ENCODE data around the gene DNM1L. TPM values are rescaled to one million over a fixed set of nuclear protein-coding genes. Genes with fewer than 3 reads are reported as not detected.
"Not testable (repeated sequence)": the region's sequence is repeated elsewhere in the genome, so short reads cannot be mapped to it uniquely, and the experiment has no call there.

Gene DNM1L
- total and polyA plus RNA-seq, 2 donors: 39.0 to 139 TPM

DNA sequence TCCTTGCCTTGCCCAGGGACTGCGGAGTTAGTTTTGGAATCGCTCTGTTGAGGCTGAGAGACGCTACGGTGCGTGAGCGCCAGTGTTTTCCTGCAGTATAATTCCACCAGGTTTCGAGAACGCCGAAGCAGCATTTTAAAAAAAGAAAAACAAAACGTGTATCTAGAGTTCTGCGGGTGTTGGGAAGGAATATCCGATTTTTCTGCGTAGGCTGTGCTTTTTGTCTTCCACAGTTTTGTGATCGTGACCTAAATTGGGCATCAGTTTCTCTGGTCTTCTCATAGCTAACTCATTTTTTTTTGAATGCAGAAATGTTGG lies 778 bp downstream of the DNM1L start:
- no peaks in the 10 kb centered on the region for H3K4me1 ChIP-seq (ENCODE audit: insufficient read depth)
- peak overlapping the region; percentile 70 for H3K4me3 ChIP-seq (ENCODE audit: low read depth, low read length)
- H3K36me3 ChIP-seq (ENCODE audit: insufficient read depth): no peaks in the 10 kb centered on the region
- peak overlapping the region; percentile 80 for H3K27ac ChIP-seq (ENCODE audit: low read depth)
- under 1% methylated on average over 14 of the region's 14 CpGs for WGBS
- no peak for DNase-seq (ENCODE audit: extremely low spot score)

GRCh38 chr12:32680787-32681186 lies 1.7 kb downstream of the DNM1L start:
- Histone ChIP-seq H3K27ac (ENCODE audit: low read depth) (no peak overlapping the region), H3K4me3 (ENCODE audit: low read depth, low read length) (no peak overlapping the region), H3K4me1 (ENCODE audit: insufficient read depth) (no peaks in the 10 kb centered on the region), H3K36me3 (ENCODE audit: insufficient read depth) (no peaks in the 10 kb centered on the region)
- no peak for DNase-seq (ENCODE audit: extremely low spot score)

GRCh38 chr12:32681272-32681671 lies 2.2 kb downstream of the DNM1L start:
- no peak overlapping the region for H3K4me3 ChIP-seq (ENCODE audit: low read depth, low read length)
- no peaks in the 10 kb centered on the region for H3K36me3 ChIP-seq (ENCODE audit: insufficient read depth)
- no peaks in the 10 kb centered on the region for H3K4me1 ChIP-seq (ENCODE audit: insufficient read depth)
- DNase-seq (ENCODE audit: extremely low spot score): no peak
- 91% methylated on average over 11 of the region's 11 CpGs for WGBS
- no peak overlapping the region for H3K27ac ChIP-seq (ENCODE audit: low read depth)

DNA sequence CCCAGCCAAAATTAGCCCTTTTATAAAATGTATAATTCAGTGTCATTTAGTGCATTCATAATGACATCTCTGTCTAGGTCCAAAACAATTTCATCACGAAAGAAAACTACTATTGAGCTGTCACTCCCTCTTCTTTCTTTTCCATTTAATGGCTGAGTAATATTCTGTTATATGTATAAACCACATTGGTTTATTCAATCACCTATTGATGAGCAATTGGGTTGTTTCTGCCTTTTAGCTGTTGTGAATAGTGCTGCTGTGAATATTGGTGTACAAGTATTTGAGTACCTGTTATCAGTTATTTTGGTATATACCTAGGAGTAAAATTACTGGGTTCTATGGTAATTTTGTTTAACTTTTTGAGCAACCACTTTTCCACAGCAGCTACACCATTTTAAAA lies 7.2 kb downstream of the DNM1L start:
- H3K4me3 ChIP-seq (ENCODE audit: low read depth, low read length): no peak overlapping the region
- H3K4me1 ChIP-seq (ENCODE audit: insufficient read depth): no peaks in the 10 kb centered on the region
- H3K36me3 ChIP-seq (ENCODE audit: insufficient read depth): peaks cover under 1% of the 10 kb centered on the region
- H3K27ac ChIP-seq (ENCODE audit: low read depth): no peak overlapping the region
- no peak for DNase-seq (ENCODE audit: extremely low spot score)
- WGBS: 98% methylated on average over 1 of the region's 1 CpG

GRCh38 chr12:32688786-32689185 lies 9.7 kb downstream of the DNM1L start:
- Histone ChIP-seq H3K27ac (ENCODE audit: low read depth) (no peak overlapping the region), H3K4me1 (ENCODE audit: insufficient read depth) (no peaks in the 10 kb centered on the region), H3K4me3 (ENCODE audit: low read depth, low read length) (no peak overlapping the region), H3K36me3 (ENCODE audit: insufficient read depth) (peaks cover 3% of the 10 kb centered on the region)
- DNase-seq (ENCODE audit: extremely low spot score): no peak

DNA sequence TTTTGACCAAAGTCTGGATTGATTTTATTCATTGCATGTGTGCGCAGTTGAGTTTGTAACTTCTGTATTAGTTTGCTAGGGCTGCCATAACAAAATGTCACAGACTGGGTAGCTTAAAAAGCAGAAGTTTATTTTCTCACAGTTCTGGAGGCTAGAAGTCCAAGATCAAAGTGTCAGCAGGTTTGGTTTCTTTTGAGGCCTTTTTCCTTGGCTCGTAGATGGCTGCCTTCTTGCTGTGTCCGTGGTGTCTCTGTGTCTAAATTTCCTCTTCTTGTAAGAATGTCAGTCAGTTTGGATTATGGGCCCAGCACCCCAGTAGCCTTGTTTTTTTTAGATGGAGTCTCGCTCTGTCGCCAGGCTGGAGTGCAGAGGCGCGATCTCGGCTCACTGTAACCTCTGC lies 11.8 kb downstream of the DNM1L start:
- no peak for DNase-seq (ENCODE audit: extremely low spot score)
- H3K4me1 ChIP-seq (ENCODE audit: insufficient read depth): no peaks in the 10 kb centered on the region
- 98% methylated on average over 8 of the region's 8 CpGs for WGBS
- no peak overlapping the region for H3K27ac ChIP-seq (ENCODE audit: low read depth)
- peaks cover 3% of the 10 kb centered on the region for H3K36me3 ChIP-seq (ENCODE audit: insufficient read depth)
- H3K4me3 ChIP-seq (ENCODE audit: low read depth, low read length): no peak overlapping the region

DNA sequence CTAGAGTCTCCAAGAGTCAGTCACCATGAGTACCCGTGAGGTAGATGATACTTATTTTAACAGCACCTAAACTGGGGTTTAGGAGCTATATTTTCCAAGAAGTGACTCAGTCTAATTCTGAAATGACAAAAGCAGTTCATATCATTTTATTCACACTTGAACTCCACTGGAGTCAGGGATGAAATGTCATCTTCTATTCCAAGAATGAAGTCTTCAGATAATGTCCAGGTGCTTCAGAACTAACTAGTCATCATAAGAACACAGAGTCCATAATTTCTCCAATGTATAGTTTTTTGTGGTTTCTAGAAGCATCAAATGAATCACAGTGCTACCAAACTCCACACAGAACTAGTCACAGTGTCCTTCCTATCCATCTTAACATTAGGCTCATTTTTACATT lies 13.3 kb downstream of the DNM1L start:
- DNase-seq (ENCODE audit: extremely low spot score): no peak
- Histone ChIP-seq H3K4me3 (ENCODE audit: low read depth, low read length) (no peak overlapping the region), H3K4me1 (ENCODE audit: insufficient read depth) (no peaks in the 10 kb centered on the region), H3K27ac (ENCODE audit: low read depth) (no peak overlapping the region), H3K36me3 (ENCODE audit: insufficient read depth) (peaks cover 3% of the 10 kb centered on the region)
- WGBS: 93% methylated on average over 1 of the region's 1 CpG

- H3K4me1 ChIP-seq (ENCODE audit: insufficient read depth): no peaks in the 10 kb centered on the region
- no peak overlapping the region for H3K27ac ChIP-seq (ENCODE audit: low read depth)
These were observed 13.9 kb downstream of the DNM1L start for GRCh38 chr12:32693036-32693435.

DNA sequence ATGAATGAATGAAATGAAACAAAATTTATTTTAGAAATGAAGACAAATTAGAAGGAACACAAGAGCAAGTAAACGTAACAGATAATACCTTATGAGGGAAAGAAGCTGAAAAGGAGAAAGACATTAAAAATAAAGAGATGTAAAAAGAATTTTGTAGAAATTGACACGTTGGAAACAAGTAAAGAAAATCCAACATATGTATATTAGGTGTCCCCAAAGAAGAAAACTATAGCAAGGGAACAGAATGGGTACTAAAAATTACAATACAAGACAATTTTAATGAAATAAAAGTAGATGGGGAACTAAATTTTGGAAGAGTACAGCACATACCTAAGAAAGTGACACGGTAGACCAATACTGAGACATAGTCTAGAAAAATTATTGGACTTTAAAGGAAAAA lies 16.7 kb downstream of the DNM1L start:
- H3K27ac ChIP-seq (ENCODE audit: low read depth): no peak overlapping the region
- H3K36me3 ChIP-seq (ENCODE audit: insufficient read depth): peaks cover 3% of the 10 kb centered on the region
- 100% methylated on average over 3 of the region's 3 CpGs for WGBS
- no peak overlapping the region for H3K4me3 ChIP-seq (ENCODE audit: low read depth, low read length)
- no peak for DNase-seq (ENCODE audit: extremely low spot score)
- H3K4me1 ChIP-seq (ENCODE audit: insufficient read depth): no peaks in the 10 kb centered on the region

More at GRCh38 chr12:32693036-32693435, 13.9 kb downstream of the DNM1L start:
- H3K4me3 ChIP-seq (ENCODE audit: low read depth, low read length): no peak overlapping the region
- H3K36me3 ChIP-seq (ENCODE audit: insufficient read depth): peaks cover 3% of the 10 kb centered on the region
- DNase-seq (ENCODE audit: extremely low spot score): no peak
- 90% methylated on average over 1 of the region's 1 CpG for WGBS

DNA sequence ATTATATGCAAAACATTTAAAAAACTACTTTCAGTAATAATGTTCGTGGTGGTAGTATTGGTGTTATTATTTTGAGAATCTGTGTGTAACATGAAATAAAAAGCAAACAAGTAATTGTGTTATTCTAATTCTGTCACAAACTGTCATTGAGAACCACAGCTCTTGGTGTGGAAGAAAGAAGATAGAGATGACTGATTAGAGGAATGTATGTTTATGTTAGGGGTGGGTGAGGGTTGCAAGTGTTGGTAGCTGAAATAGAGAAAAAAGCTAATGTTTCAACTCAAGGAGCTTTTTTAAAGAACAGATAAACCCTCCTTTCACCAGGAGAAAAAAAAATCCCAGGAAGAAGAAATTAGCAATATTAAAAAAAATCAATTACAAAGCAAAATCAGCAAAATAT lies 18.3 kb downstream of the DNM1L start:
- WGBS: 95% methylated on average over 1 of the region's 1 CpG
- Histone ChIP-seq H3K4me1 (ENCODE audit: insufficient read depth) (no peaks in the 10 kb centered on the region), H3K27ac (ENCODE audit: low read depth) (no peak overlapping the region), H3K36me3 (ENCODE audit: insufficient read depth) (no peaks in the 10 kb centered on the region), H3K4me3 (ENCODE audit: low read depth, low read length) (no peak overlapping the region)
- DNase-seq (ENCODE audit: extremely low spot score): no peak

DNA sequence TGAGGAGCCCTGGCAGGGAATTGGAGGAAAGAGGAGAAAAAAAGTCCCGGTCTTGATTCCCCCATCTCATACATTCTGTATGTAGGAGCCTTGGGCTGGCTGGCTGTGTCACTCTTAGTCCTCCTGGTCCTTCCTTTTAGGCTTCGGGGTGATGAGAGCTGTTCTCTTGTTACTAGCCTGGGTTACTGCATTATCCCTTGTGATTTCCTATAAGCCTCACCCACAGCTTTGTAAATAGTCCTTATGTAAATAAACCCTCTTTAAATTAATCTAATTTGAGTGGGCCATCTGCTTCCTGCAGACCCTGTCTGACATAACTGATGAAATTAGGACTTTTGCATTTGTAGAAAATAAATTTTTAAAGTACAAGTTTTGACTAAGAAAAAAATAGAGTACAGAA lies 19.2 kb downstream of the DNM1L start:
- H3K4me3 ChIP-seq (ENCODE audit: low read depth, low read length): no peak overlapping the region
- WGBS: 65% methylated on average over 2 of the region's 2 CpGs
- no peak overlapping the region for H3K27ac ChIP-seq (ENCODE audit: low read depth)
- no peaks in the 10 kb centered on the region for H3K4me1 ChIP-seq (ENCODE audit: insufficient read depth)
- no peaks in the 10 kb centered on the region for H3K36me3 ChIP-seq (ENCODE audit: insufficient read depth)
- DNase-seq (ENCODE audit: extremely low spot score): no peak

DNA sequence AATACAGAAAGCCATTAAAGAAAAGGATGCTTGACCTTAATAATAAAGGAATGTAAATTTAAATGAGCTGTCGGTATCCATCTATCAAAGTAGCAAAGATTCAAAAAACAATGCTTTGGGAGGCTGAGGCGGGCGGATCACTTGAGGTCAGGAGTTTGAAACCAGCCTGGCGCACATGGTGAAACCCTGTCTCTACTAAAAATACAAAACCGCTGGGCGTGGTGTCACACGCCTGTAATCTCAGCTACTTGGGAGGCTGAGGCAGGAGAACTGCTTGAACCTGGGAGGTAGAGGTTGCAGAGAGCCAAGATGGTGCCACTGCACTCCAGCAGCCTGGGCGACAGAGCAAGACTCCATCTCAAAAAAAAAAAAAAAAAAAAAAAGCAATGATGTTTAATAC lies 20.3 kb downstream of the DNM1L start:
- DNase-seq (ENCODE audit: extremely low spot score); H3K36me3 ChIP-seq (ENCODE audit: insufficient read depth); H3K4me1 ChIP-seq (ENCODE audit: insufficient read depth); H3K4me3 ChIP-seq (ENCODE audit: low read depth, low read length); H3K27ac ChIP-seq (ENCODE audit: low read depth): not testable (repeated sequence)
- 98% methylated on average over 8 of the region's 8 CpGs for WGBS

- Histone ChIP-seq H3K4me1 (ENCODE audit: insufficient read depth) (no peaks in the 10 kb centered on the region), H3K36me3 (ENCODE audit: insufficient read depth) (no peaks in the 10 kb centered on the region), H3K27ac (ENCODE audit: low read depth) (no peak overlapping the region), H3K4me3 (ENCODE audit: low read depth, low read length) (no peak overlapping the region)
- DNase-seq (ENCODE audit: extremely low spot score): no peak
These were observed 23.4 kb downstream of the DNM1L start for GRCh38 chr12:32702473-32702872.

DNA sequence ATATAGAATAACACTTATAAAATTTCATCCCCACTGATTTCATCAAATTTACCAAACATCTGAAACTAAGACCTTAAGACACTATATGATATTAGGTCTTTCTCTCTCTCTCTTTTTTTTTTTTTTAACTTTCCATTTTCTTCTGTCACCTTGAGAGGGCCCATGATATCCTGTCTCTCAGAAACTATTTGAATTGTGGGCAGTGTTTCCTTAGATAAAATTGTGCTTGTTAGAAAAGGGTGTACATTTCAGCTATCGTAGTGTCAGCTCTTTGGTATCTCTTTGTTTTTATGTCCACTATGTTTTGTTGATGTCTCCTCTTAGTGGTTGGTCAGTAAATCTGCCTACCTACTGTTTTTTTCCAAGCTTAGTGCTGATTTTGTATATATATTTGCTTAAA lies 23.8 kb downstream of the DNM1L start:
- Histone ChIP-seq H3K4me3 (ENCODE audit: low read depth, low read length) (no peak overlapping the region), H3K36me3 (ENCODE audit: insufficient read depth) (no peaks in the 10 kb centered on the region), H3K27ac (ENCODE audit: low read depth) (no peak overlapping the region), H3K4me1 (ENCODE audit: insufficient read depth) (no peaks in the 10 kb centered on the region)
- 57% methylated on average over 1 of the region's 1 CpG for WGBS
- DNase-seq (ENCODE audit: extremely low spot score): no peak

DNA sequence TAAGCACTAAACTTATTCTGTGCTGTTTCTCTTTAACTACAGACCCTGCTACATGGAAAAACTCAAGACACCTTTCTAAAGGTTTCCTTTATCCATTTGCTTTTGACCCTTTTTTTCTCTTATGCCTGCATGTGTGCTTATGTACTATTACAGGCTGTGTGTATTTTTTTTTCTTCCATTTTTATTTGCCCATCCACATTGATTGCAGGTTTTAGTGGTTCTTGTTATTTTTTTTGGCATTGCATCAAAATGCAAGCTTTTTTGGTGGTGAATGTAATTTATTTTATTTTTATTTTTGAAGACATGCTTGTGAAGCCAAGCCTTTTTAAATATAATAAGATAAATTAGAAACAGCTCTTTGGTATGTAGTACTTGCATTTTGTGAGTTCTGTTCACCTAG lies 26.7 kb downstream of the DNM1L start:
- Histone ChIP-seq H3K4me3 (ENCODE audit: low read depth, low read length) (no peak overlapping the region), H3K27ac (ENCODE audit: low read depth) (no peak overlapping the region), H3K4me1 (ENCODE audit: insufficient read depth) (no peaks in the 10 kb centered on the region), H3K36me3 (ENCODE audit: insufficient read depth) (no peaks in the 10 kb centered on the region)
- no peak for DNase-seq (ENCODE audit: extremely low spot score)

Measured in urinary bladder (tissue), 4 donors.